BLaER1 treated with 17β-estradiol and CSF1 and Interleukin-3, amounts not matched to agents 10 nM and 100 nM (cell line): Measurements from ENCODE around the gene PKHD1.
"Not testable (repeated sequence)": the region's sequence is repeated elsewhere in the genome, so short reads cannot be mapped to it uniquely, and the experiment has no call there.

ENCODE experiments used
- H3K27ac ChIP-seq, 11 experiments: shearing (Covaris generic); formaldehyde crosslinking; 2 replicates each; pipeline ENCODE4 v1.8.1; 2022
- H3K27me3 ChIP-seq, 11 experiments: shearing (Covaris generic); formaldehyde crosslinking; 2 replicates each; pipeline ENCODE4 v1.8.1; 2022
- H3K36me3 ChIP-seq, 11 experiments: shearing (Covaris generic); formaldehyde crosslinking; 2 replicates each; pipeline ENCODE4 v1.8.1; 2022
- H3K4me1 ChIP-seq, 10 experiments: shearing (Covaris generic); formaldehyde crosslinking; 2 replicates each; pipeline ENCODE4 v1.8.1; 2022
- H3K4me2 ChIP-seq, 11 experiments: shearing (Covaris generic); formaldehyde crosslinking; 2 replicates each; pipeline ENCODE4 v1.8.1; 2022
- H3K4me3 ChIP-seq, 10 experiments: shearing (Covaris generic); formaldehyde crosslinking; 2 replicates each; pipeline ENCODE4 v1.8.1; 2022
- H3K9ac ChIP-seq, 11 experiments: shearing (Covaris generic); formaldehyde crosslinking; 2 replicates each; pipeline ENCODE4 v1.8.1; 2022
- H3K9me3 ChIP-seq, 11 experiments: shearing (Covaris generic); formaldehyde crosslinking; replicated peaks in 1 of 11; 2 replicates each; pipeline ENCODE4 v1.8.1; 2022
- H4K20me1 ChIP-seq, 11 experiments: shearing (Covaris generic); formaldehyde crosslinking; 2 replicates each; pipeline ENCODE4 v1.8.1; 2022
- Cebpa-rat ChIP-seq, 11 experiments: shearing (Covaris generic); IDR thresholded peaks; 2 replicates each; pipeline ENCODE4 v1.8.1; 2022

PKHD1 gene

GRCh38 chr6:51868591-51869355, 218.6 kb downstream of the PKHD1 start:
- H3K27ac ChIP-seq = no peak overlapping the region
- H3K36me3 ChIP-seq = no peaks in the 10 kb centered on the region
- H3K27me3 ChIP-seq = no peaks in the 10 kb centered on the region
- TF ChIP-seq Cebpa-rat (IDR thresholded peaks at IDR 0.05) = no peak
- H4K20me1 ChIP-seq = no peaks in the 10 kb centered on the region
- H3K9ac ChIP-seq = no peak overlapping the region
- no peak overlapping the region for H3K4me2 ChIP-seq
- no peaks in the 10 kb centered on the region for H3K4me1 ChIP-seq
- no peak overlapping the region for H3K4me3 ChIP-seq
- H3K9me3 ChIP-seq = no peaks in the 10 kb centered on the region

- no peak overlapping the region for H3K4me2 ChIP-seq
- no peaks in the 10 kb centered on the region for H4K20me1 ChIP-seq
- no peaks in the 10 kb centered on the region for H3K9me3 ChIP-seq
- H3K36me3 ChIP-seq = no peaks in the 10 kb centered on the region
- no peak overlapping the region for H3K27ac ChIP-seq
- H3K9ac ChIP-seq = no peak overlapping the region
- H3K4me1 ChIP-seq = no peaks in the 10 kb centered on the region
- no peaks in the 10 kb centered on the region for H3K27me3 ChIP-seq
- TF ChIP-seq Cebpa-rat (IDR thresholded peaks at IDR 0.05) = no peak
- H3K4me3 ChIP-seq = no peak overlapping the region
Measured at GRCh38 chr6:51866867-51867266, 220.5 kb downstream of the PKHD1 start.

DNA sequence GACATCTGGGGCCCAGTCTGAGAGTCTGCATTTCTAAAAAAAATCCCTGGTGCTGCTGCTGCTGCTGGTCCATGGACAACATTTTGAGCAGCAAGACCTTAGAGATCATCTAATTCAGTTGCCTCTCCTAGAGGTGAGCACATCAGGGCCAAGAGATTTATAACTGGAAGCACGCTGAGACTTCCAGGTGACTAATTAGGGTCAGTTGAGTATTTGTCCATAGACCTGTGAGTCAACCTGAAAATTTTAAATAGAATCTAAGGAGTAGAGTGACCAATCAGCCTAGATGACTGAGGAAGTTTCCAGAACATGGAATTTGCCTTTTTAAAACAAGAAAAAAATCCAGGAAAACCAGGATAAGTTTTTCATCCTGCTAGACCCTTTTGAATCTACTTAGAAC, 221.4 kb downstream of the PKHD1 start:
- Histone ChIP-seq H3K27me3 (no peaks in the 10 kb centered on the region), H4K20me1 (no peaks in the 10 kb centered on the region), H3K9ac (no peak overlapping the region), H3K4me1 (no peaks in the 10 kb centered on the region), H3K4me2 (no peak overlapping the region), H3K4me3 (no peak overlapping the region), H3K9me3 (no peaks in the 10 kb centered on the region), H3K27ac (no peak overlapping the region), H3K36me3 (no peaks in the 10 kb centered on the region)
- TF ChIP-seq Cebpa-rat (IDR thresholded peaks at IDR 0.05) = no peak

GRCh38 chr6:51865176-51865575, 222.2 kb downstream of the PKHD1 start:
- H4K20me1 ChIP-seq = no peaks in the 10 kb centered on the region
- H3K27me3 ChIP-seq = no peaks in the 10 kb centered on the region
- H3K4me3 ChIP-seq = no peak overlapping the region
- no peaks in the 10 kb centered on the region for H3K36me3 ChIP-seq
- TF ChIP-seq Cebpa-rat (IDR thresholded peaks at IDR 0.05) = no peak
- H3K9me3 ChIP-seq = no peaks in the 10 kb centered on the region
- no peaks in the 10 kb centered on the region for H3K4me1 ChIP-seq
- no peak overlapping the region for H3K4me2 ChIP-seq
- no peak overlapping the region for H3K27ac ChIP-seq
- no peak overlapping the region for H3K9ac ChIP-seq

DNA sequence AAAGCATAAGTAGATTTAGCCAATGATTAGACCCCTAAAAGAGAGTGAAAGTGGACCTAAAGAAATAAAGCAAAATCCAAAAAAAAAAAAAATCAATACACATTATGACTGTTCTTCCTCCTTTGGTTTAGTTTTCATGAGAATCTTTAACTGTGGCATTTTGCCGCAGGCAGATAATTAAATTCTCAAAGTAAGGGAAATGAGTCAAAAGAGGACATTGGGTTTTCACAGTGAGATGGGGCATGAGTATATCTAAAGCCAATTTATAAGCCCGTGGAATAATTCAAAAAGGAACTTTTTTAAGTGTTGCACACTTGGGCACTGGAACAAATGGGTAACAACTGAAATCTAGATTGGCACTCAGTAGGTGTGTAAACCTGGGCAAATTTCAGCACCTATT, 230.3 kb downstream of the PKHD1 start:
- Histone ChIP-seq H3K36me3 (no peaks in the 10 kb centered on the region), H3K4me2 (no peak overlapping the region), H3K9me3 (no peaks in the 10 kb centered on the region), H3K4me1 (no peaks in the 10 kb centered on the region), H3K27ac (no peak overlapping the region), H3K4me3 (no peak overlapping the region), H4K20me1 (no peaks in the 10 kb centered on the region), H3K9ac (no peak overlapping the region), H3K27me3 (no peaks in the 10 kb centered on the region)
- no peak for TF ChIP-seq Cebpa-rat (IDR thresholded peaks at IDR 0.05)

- Histone ChIP-seq H3K4me3 (no peak overlapping the region), H3K9ac (no peak overlapping the region), H3K4me2 (no peak overlapping the region), H3K27me3 (no peaks in the 10 kb centered on the region), H3K27ac (no peak overlapping the region), H3K36me3 (no peaks in the 10 kb centered on the region), H3K9me3 (no peaks in the 10 kb centered on the region), H3K4me1 (no peaks in the 10 kb centered on the region), H4K20me1 (no peaks in the 10 kb centered on the region)
- TF ChIP-seq Cebpa-rat (IDR thresholded peaks at IDR 0.05) = no peak
Measured at GRCh38 chr6:51856508-51856907, 230.9 kb downstream of the PKHD1 start.

- H3K36me3 ChIP-seq = no peaks in the 10 kb centered on the region
- H3K27me3 ChIP-seq = no peaks in the 10 kb centered on the region
- TF ChIP-seq Cebpa-rat (IDR thresholded peaks at IDR 0.05) = no peak
- H3K4me2 ChIP-seq = no peak overlapping the region
- H3K4me3 ChIP-seq = no peak overlapping the region
- H3K9me3 ChIP-seq = no peaks in the 10 kb centered on the region
- H3K4me1 ChIP-seq = no peaks in the 10 kb centered on the region
- H3K27ac ChIP-seq = no peak overlapping the region
- no peak overlapping the region for H3K9ac ChIP-seq
- no peaks in the 10 kb centered on the region for H4K20me1 ChIP-seq
Measured at GRCh38 chr6:51855310-51856082, 231.9 kb downstream of the PKHD1 start.

- Histone ChIP-seq H3K27ac (no peak overlapping the region), H3K9ac (no peak overlapping the region), H3K36me3 (no peaks in the 10 kb centered on the region), H3K27me3 (no peaks in the 10 kb centered on the region), H3K4me3 (no peak overlapping the region), H3K4me1 (no peaks in the 10 kb centered on the region), H3K9me3 (no peaks in the 10 kb centered on the region), H3K4me2 (no peak overlapping the region), H4K20me1 (no peaks in the 10 kb centered on the region)
- no peak for TF ChIP-seq Cebpa-rat (IDR thresholded peaks at IDR 0.05)
Measured at GRCh38 chr6:51854876-51855275, 232.5 kb downstream of the PKHD1 start.

- H3K27ac ChIP-seq = no peak overlapping the region
- no peak overlapping the region for H3K9ac ChIP-seq
- no peaks in the 10 kb centered on the region for H3K4me1 ChIP-seq
- no peak overlapping the region for H3K4me2 ChIP-seq
- no peaks in the 10 kb centered on the region for H3K27me3 ChIP-seq
- H3K9me3 ChIP-seq = no peaks in the 10 kb centered on the region
- no peaks in the 10 kb centered on the region for H4K20me1 ChIP-seq
- no peak for TF ChIP-seq Cebpa-rat (IDR thresholded peaks at IDR 0.05)
- H3K4me3 ChIP-seq = no peak overlapping the region
- no peaks in the 10 kb centered on the region for H3K36me3 ChIP-seq
Measured at GRCh38 chr6:51854347-51854746, 233.1 kb downstream of the PKHD1 start.

DNA sequence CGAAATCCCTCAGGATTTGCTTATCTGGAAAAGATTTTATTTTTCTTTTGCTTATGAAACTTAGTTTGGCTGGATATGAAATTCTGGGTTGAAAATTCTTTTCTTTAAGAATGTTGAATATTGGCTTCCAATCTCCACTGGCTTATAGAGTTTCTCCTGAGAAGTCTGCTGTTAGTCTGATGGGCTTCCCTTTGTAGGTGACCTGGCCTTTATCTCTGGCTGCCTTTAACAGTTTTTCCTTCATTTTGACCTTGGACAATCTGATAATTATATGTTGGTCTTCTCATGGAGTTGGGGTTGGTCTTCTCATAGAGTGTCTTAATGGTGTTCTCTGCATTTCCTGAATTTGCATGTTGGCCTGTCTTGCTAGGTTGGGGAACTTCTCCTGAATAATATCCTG, 234.3 kb downstream of the PKHD1 start:
- H3K9me3 ChIP-seq, H3K4me1 ChIP-seq, H3K4me2 ChIP-seq, H3K4me3 ChIP-seq, H3K27ac ChIP-seq, H3K36me3 ChIP-seq, H3K9ac ChIP-seq, H4K20me1 ChIP-seq, H3K27me3 ChIP-seq: not testable (repeated sequence)
